Neural crest cell (in vitro differentiated cells): ENCODE results near the gene RPP25. TPM values are rescaled to one million over a fixed set of nuclear protein-coding genes. Genes with fewer than 3 reads are reported as not detected.

ENCODE experiments used
- DNase-seq: peaks from one replicate; pipeline ENCODE4 v3.0.0; 2021; ENCODE audit warnings: low read depth, mixed read lengths, low spot score
- H3K27ac Mint-ChIP-seq: one replicate; pipeline ENCODE4 v1.8.0; 2021; ENCODE audit warnings: mild to moderate bottlenecking, mixed read lengths; ENCODE audit not compliant: unreplicated experiment
- H3K27me3 Mint-ChIP-seq: 2 replicates; pipeline ENCODE4 v1.8.0; 2021; ENCODE audit warnings: low read depth, mild to moderate bottlenecking, mixed read lengths
- H3K36me3 Mint-ChIP-seq: 2 replicates; pipeline ENCODE4 v1.8.0; 2021; ENCODE audit warnings: low read depth, mild to moderate bottlenecking, mixed read lengths
- H3K4me1 Mint-ChIP-seq: 2 replicates; pipeline ENCODE4 v1.8.0; 2021; ENCODE audit warnings: mixed read lengths
- H3K4me3 Mint-ChIP-seq: one replicate; pipeline ENCODE4 v1.8.0; 2021; ENCODE audit warnings: mild to moderate bottlenecking, mixed read lengths
- H3K9me3 Mint-ChIP-seq: 2 replicates; pipeline ENCODE4 v1.8.0; 2021; ENCODE audit warnings: mixed read lengths
- CTCF ChIP-seq: fragments of 200-600 bp; sonication (generic); conservative IDR thresholded peaks from 2 replicates; pipeline ENCODE4 v1.5.0; 2021; ENCODE audit warnings: antibody characterized with exemption, mild to moderate bottlenecking
- total RNA-seq: library from RNA; stranded (reverse); gene quantifications from 2 replicates; pipeline ENCODE4 v1.2.1, GENCODE V29; 2021

Gene RPP25
- total RNA-seq, 1 donor from 2014 or later = 6.2 TPM

- Mint-ChIP-seq H3K4me1 (peaks cover 41% of the 10 kb centered on the region), H3K4me3 (peak overlapping the region; percentile 93), H3K36me3 (peaks cover 21% of the 10 kb centered on the region), H3K9me3 (no peaks in the 10 kb centered on the region), H3K27me3 (no peaks in the 10 kb centered on the region), H3K27ac (peak overlapping the region; percentile 70)
- DNase-seq = no peak
- TF ChIP-seq CTCF = no peak
These were observed 50.5 kb downstream of the RPP25 start for GRCh38 chr15:74906067-74906449.

Other genes with a start within 250 kb of the RPP25 start
- gene CYP1A1, start 231.2 kb downstream of the RPP25 start, total RNA-seq = 1.7 and 2.3 TPM in 2 replicates
- not detected in 2 replicates for gene CYP1A2, start 207.9 kb downstream of the RPP25 start, total RNA-seq
- gene CSK, start 174.7 kb downstream of the RPP25 start, total RNA-seq = 107 and 109 TPM in 2 replicates
- gene LMAN1L, start 143.9 kb downstream of the RPP25 start, total RNA-seq = not detected in 2 replicates
- not detected in 2 replicates for gene CPLX3, start 130.1 kb downstream of the RPP25 start, total RNA-seq
- 48.4 TPM in 2 replicates for gene ULK3, start 113.6 kb downstream of the RPP25 start, total RNA-seq
- 40.4 and 42.0 TPM in 2 replicates for gene SCAMP2, start 83.4 kb downstream of the RPP25 start, total RNA-seq
- gene MPI, start 66.7 kb downstream of the RPP25 start, total RNA-seq = 42.6 and 43.8 TPM in 2 replicates
- 128 and 138 TPM in 2 replicates for gene FAM219B, start 49.9 kb downstream of the RPP25 start, total RNA-seq
- gene COX5A, start 18.7 kb downstream of the RPP25 start, total RNA-seq = 239 and 246 TPM in 2 replicates
- gene SCAMP5, start 38.8 kb upstream of the RPP25 start, total RNA-seq = 38.8 and 39.4 TPM in 2 replicates
- 16.5 and 18.1 TPM in 2 replicates for gene PPCDC, start 66.8 kb upstream of the RPP25 start, total RNA-seq
- gene C15orf39, start 245.1 kb upstream of the RPP25 start, total RNA-seq = 23.8 and 29.5 TPM in 2 replicates